HL-60 (cell line): ENCODE measurements around the gene DUSP5.

ENCODE experiments used
- DNase-seq, 2 experiments: peaks; one replicate each; pipeline ENCODE4 v3.0.0-alpha.2; 2010 to 2020; ENCODE audit warnings: low read depth in 1 of 2, low spot score in 1 of 2
- H3K27ac ChIP-seq: fragments of 250-450 bp; sonication (Bioruptor Pico); replicated peaks from 2 replicates; pipeline ENCODE4 v1.5.1; 2020; ENCODE audit warnings: mild to moderate bottlenecking, moderate library complexity
- H3K27me3 ChIP-seq: fragments of 250-450 bp; sonication (Bioruptor Pico); 2 replicates; pipeline ENCODE4 v1.5.1; 2021; ENCODE audit warnings: mild to moderate bottlenecking, moderate library complexity; ENCODE audit not compliant: insufficient read depth, poor library complexity, severe bottlenecking
- H3K4me3 ChIP-seq: replicated peaks from 2 replicates; pipeline ENCODE4 v1.5.1; 2011; ENCODE audit warnings: mild to moderate bottlenecking, control low read depth, low read length; ENCODE audit not compliant: insufficient read depth
- GABPA ChIP-seq: IDR thresholded peaks from 2 replicates; pipeline ENCODE4 v1.6.1; 2012; ENCODE audit warnings: low read depth
- POLR2AphosphoS5 ChIP-seq: IDR thresholded peaks from 2 replicates; pipeline ENCODE4 v1.6.1; 2012; ENCODE audit warnings: low read depth
- SPI1 ChIP-seq: IDR thresholded peaks from 2 replicates; pipeline ENCODE4 v1.6.1; 2012; ENCODE audit warnings: low read depth, mild to moderate bottlenecking, borderline replicate concordance
- TF ChIP-seq, protein P1 (sequence below): IDR thresholded peaks from one replicate; pipeline ENCODE4 v1.5.1; 2011; ENCODE audit warnings: low read length, control low read depth, inconsistent platforms; ENCODE audit not compliant: insufficient read depth
- TF ChIP-seq, protein P2 (sequence below): IDR thresholded peaks from 2 replicates; pipeline ENCODE4 v1.6.1; 2012; ENCODE audit warnings: low read depth; ENCODE audit not compliant: insufficient replicate concordance

DUSP5 gene

GRCh38 chr10:110522365-110522988, 24.8 kb downstream of the DUSP5 start:
- no peak for DNase-seq
- no peaks in the 10 kb centered on the region for H3K27me3 ChIP-seq
- TF ChIP-seq, protein P1, sequence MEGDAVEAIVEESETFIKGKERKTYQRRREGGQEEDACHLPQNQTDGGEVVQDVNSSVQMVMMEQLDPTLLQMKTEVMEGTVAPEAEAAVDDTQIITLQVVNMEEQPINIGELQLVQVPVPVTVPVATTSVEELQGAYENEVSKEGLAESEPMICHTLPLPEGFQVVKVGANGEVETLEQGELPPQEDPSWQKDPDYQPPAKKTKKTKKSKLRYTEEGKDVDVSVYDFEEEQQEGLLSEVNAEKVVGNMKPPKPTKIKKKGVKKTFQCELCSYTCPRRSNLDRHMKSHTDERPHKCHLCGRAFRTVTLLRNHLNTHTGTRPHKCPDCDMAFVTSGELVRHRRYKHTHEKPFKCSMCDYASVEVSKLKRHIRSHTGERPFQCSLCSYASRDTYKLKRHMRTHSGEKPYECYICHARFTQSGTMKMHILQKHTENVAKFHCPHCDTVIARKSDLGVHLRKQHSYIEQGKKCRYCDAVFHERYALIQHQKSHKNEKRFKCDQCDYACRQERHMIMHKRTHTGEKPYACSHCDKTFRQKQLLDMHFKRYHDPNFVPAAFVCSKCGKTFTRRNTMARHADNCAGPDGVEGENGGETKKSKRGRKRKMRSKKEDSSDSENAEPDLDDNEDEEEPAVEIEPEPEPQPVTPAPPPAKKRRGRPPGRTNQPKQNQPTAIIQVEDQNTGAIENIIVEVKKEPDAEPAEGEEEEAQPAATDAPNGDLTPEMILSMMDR: no peak
- TF ChIP-seq SPI1 (no peak), GABPA (no peak), POLR2AphosphoS5 (no peak)
- H3K27ac ChIP-seq: no peak overlapping the region
- no peak overlapping the region for H3K4me3 ChIP-seq

GRCh38 chr10:110523736-110524135, 26.0 kb downstream of the DUSP5 start:
- no peak overlapping the region for H3K27ac ChIP-seq
- no peak for DNase-seq

GRCh38 chr10:110524179-110524858, 26.6 kb downstream of the DUSP5 start:
- no peak for DNase-seq
- H3K27me3 ChIP-seq: no peaks in the 10 kb centered on the region
- H3K27ac ChIP-seq: no peak overlapping the region
- TF ChIP-seq, protein P1: no peak
- TF ChIP-seq GABPA: no peak
- no peak overlapping the region for H3K4me3 ChIP-seq

More at GRCh38 chr10:110523736-110524135, 26.0 kb downstream of the DUSP5 start:
- TF ChIP-seq, protein P2, sequence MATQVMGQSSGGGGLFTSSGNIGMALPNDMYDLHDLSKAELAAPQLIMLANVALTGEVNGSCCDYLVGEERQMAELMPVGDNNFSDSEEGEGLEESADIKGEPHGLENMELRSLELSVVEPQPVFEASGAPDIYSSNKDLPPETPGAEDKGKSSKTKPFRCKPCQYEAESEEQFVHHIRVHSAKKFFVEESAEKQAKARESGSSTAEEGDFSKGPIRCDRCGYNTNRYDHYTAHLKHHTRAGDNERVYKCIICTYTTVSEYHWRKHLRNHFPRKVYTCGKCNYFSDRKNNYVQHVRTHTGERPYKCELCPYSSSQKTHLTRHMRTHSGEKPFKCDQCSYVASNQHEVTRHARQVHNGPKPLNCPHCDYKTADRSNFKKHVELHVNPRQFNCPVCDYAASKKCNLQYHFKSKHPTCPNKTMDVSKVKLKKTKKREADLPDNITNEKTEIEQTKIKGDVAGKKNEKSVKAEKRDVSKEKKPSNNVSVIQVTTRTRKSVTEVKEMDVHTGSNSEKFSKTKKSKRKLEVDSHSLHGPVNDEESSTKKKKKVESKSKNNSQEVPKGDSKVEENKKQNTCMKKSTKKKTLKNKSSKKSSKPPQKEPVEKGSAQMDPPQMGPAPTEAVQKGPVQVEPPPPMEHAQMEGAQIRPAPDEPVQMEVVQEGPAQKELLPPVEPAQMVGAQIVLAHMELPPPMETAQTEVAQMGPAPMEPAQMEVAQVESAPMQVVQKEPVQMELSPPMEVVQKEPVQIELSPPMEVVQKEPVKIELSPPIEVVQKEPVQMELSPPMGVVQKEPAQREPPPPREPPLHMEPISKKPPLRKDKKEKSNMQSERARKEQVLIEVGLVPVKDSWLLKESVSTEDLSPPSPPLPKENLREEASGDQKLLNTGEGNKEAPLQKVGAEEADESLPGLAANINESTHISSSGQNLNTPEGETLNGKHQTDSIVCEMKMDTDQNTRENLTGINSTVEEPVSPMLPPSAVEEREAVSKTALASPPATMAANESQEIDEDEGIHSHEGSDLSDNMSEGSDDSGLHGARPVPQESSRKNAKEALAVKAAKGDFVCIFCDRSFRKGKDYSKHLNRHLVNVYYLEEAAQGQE: no peak
- H3K27me3 ChIP-seq: no peaks in the 10 kb centered on the region
- no peak overlapping the region for H3K4me3 ChIP-seq

GRCh38 chr10:110524859-110525232, 27.1 kb downstream of the DUSP5 start:
- Histone ChIP-seq H3K27me3 (no peaks in the 10 kb centered on the region), H3K27ac (no peak overlapping the region), H3K4me3 (no peak overlapping the region)
- DNase-seq: no peak
- TF ChIP-seq SPI1 (no peak), POLR2AphosphoS5 (no peak), GABPA (no peak)
- TF ChIP-seq, protein P2: no peak
- TF ChIP-seq, protein P1: no peak
